Measurements from ENCODE around the gene SHF. TPM values are rescaled to one million over a fixed set of nuclear protein-coding genes. Genes with fewer than 3 reads are reported as not detected.

The SHF gene
- total and polyA plus RNA-seq, 2 of the 8 experiments (the other 6 are each of a cell fraction or from before 2014, with no cell fraction given), result 13.1 to 26.7 TPM

GRCh38 chr15:45187894-45188830 lies at the start of gene SHF (continued):
- TF ChIP-seq GTF2F1 (IDR thresholded peaks at IDR 0.05; ENCODE audit: borderline replicate concordance, low read depth, low read length) (no peak), RFX5 (IDR thresholded peaks at IDR 0.05; ENCODE audit: borderline replicate concordance, low read depth, low read length) (no peak), TCF12 (IDR thresholded peaks at IDR 0.05; ENCODE audit: low read depth, low read length) (no peak), KDM4A (IDR thresholded peaks at IDR 0.05; ENCODE audit: low read depth, low read length, severe bottlenecking) (peak; percentile 79), PHF8 (conservative IDR thresholded peaks at IDR 0.05; ENCODE audit: low read depth, low read length) (0 out of 2 replicates have a peak, but pooled peaks have one; percentile 7), SIX5 (IDR thresholded peaks at IDR 0.05; ENCODE audit: low read depth, low read length) (no peak), EP300 (IDR thresholded peaks at IDR 0.05; ENCODE audit: borderline replicate concordance in 1 of 2, low read depth in 2 of 2, low read length in 2 of 2) (no peak), BCL11A (IDR thresholded peaks at IDR 0.05; ENCODE audit: low read depth in 2 of 2, low read length in 2 of 2) (no peak), SIN3A (conservative IDR thresholded peaks at IDR 0.05 in 1 of 2, IDR thresholded peaks at IDR 0.05 in 1 of 2; ENCODE audit: low read depth in 1 of 2, low read length in 2 of 2) (no peak), YY1 (IDR thresholded peaks at IDR 0.05; ENCODE audit: low read depth, low read length) (no peak), CEBPB (IDR thresholded peaks at IDR 0.05; ENCODE audit: low read depth, low read length) (no peak), BACH1 (IDR thresholded peaks at IDR 0.05; ENCODE audit: low read length) (no peak), EGR1 (IDR thresholded peaks at IDR 0.05; ENCODE audit: borderline replicate concordance, low read depth, low read length) (no peak), E2F6 (IDR thresholded peaks at IDR 0.05) (no peak), ASH2L (IDR thresholded peaks at IDR 0.05; ENCODE audit: low read length) (peak; percentile 48), HDAC6 (IDR thresholded peaks at IDR 0.05; ENCODE audit: low read depth, low read length) (no peak), SIRT6 (IDR thresholded peaks at IDR 0.05; ENCODE audit: low read length) (no peak), HDAC2 (IDR thresholded peaks at IDR 0.05; ENCODE audit: borderline replicate concordance in 1 of 2, low read depth in 2 of 2, low read length in 2 of 2) (no peak), RNF2 (IDR thresholded peaks at IDR 0.05; ENCODE audit: borderline replicate concordance, low read depth, low read length, missing control alignments, poor library complexity, severe bottlenecking) (no peak), KDM1A (IDR thresholded peaks at IDR 0.05; ENCODE audit: borderline replicate concordance, low read length) (no peak), NANOG (IDR thresholded peaks at IDR 0.05; ENCODE audit: insufficient read depth, low read depth, low read length, poor library complexity, severe bottlenecking) (no peak), TAF1 (IDR thresholded peaks at IDR 0.05; ENCODE audit: low read depth, low read length) (peak; percentile 83)
